Endothelial cell of umbilical vein (primary cell): ENCODE results near the gene PNPLA5. TPM values are rescaled to one million over a fixed set of nuclear protein-coding genes. Genes with fewer than 3 reads are reported as not detected.

Source experiments
- BruUV-seq: library from RNA; stranded (reverse); fragments of 400-500 nt; replicated peaks from 2 replicates; lab custom pipeline; 2021; lab: Mats Ljungman, UMichigan
- CTCF ChIA-PET: fragments of 300-600, 350-600 bp; sonication (Branson Sonifier 250); formaldehyde crosslinking; loops from one replicate; lab custom pipeline; 2021; ENCODE audit warnings: antibody characterized with exemption, inconsistent platforms; lab: Charles Lee
- POLR2A ChIA-PET: fragments of 300-600, 350-600 bp; sonication (Branson Sonifier 250); formaldehyde crosslinking; loops from one replicate; lab custom pipeline; 2021; ENCODE audit warnings: antibody characterized with exemption, inconsistent platforms; lab: Charles Lee
- DNase-seq: peaks from one replicate; pipeline ENCODE4 v3.0.0-alpha.2; 2011; ENCODE audit warnings: low read depth, low spot score
- FAIRE-seq: peaks from 2 replicates; lab custom pipeline; 2011; peaks lifted over from hg19 to GRCh38; lab: Jason Lieb, UNC
- H2AFZ ChIP-seq: 2 replicates; pipeline ENCODE4 v1.6.0; 2012; ENCODE audit warnings: low read depth, low read length, control low read depth, inconsistent platforms
- H3K27ac ChIP-seq: 2 replicates; pipeline ENCODE4 v1.5.1; 2011; ENCODE audit warnings: low read depth, mild to moderate bottlenecking, control low read depth, low read length, moderate library complexity; ENCODE audit not compliant: insufficient read depth
- H3K27me3 ChIP-seq, 2 experiments: 2 replicates each; pipeline versions ENCODE4 v1.6.0 to v1.6.1; 2011; ENCODE audit warnings: low read length in 2 of 2, mixed read lengths in 1 of 2; ENCODE audit not compliant: control insufficient read depth in 2 of 2, insufficient read depth in 2 of 2
- H3K36me3 ChIP-seq, 2 experiments: 2 replicates in 1 of 2; 3 replicates in 1 of 2; pipeline ENCODE4 v1.5.1; 2011; ENCODE audit warnings: low read length in 2 of 2, mild to moderate bottlenecking in 1 of 2, moderate library complexity in 1 of 2; ENCODE audit not compliant: control insufficient read depth in 2 of 2, insufficient read depth in 2 of 2; ENCODE audit errors: extremely low read depth in 1 of 2
- H3K4me1 ChIP-seq: 3 replicates; pipeline ENCODE4 v1.5.1; 2011; ENCODE audit warnings: mild to moderate bottlenecking, low read length; ENCODE audit not compliant: control insufficient read depth, insufficient read depth; ENCODE audit errors: extremely low read depth
- H3K4me2 ChIP-seq: 2 replicates; pipeline ENCODE4 v1.6.1; 2011; ENCODE audit warnings: low read length, control low read depth, mixed read lengths; ENCODE audit not compliant: insufficient read depth
- H3K4me3 ChIP-seq, 3 experiments: fragments of 200-600 bp in 1 of 3; sonication (generic), shearing (Covaris generic) in 1 of 3; replicated peaks in 1 of 3; 2 replicates each; pipeline ENCODE4 v1.5.1; 2011 to 2016; ENCODE audit warnings: control low read depth in 3 of 3, low read length in 3 of 3, mild to moderate bottlenecking in 2 of 3, inconsistent platforms in 1 of 3, low read depth in 1 of 3, moderate library complexity in 1 of 3; ENCODE audit not compliant: insufficient read depth in 1 of 3
- H3K79me2 ChIP-seq: 2 replicates; pipeline ENCODE4 v1.6.0; 2012; ENCODE audit warnings: low read length, inconsistent platforms; ENCODE audit not compliant: control insufficient read depth, insufficient read depth
- H3K9ac ChIP-seq: replicated peaks from 2 replicates; pipeline ENCODE3; 2011; ENCODE audit warnings: low read length, control low read depth; ENCODE audit not compliant: insufficient read depth; ENCODE audit errors: extremely low read depth
- H3K9me1 ChIP-seq: replicated peaks from 3 replicates; pipeline ENCODE4 v1.6.0; 2011; ENCODE audit warnings: mild to moderate bottlenecking, low read length; ENCODE audit not compliant: control insufficient read depth, insufficient read depth; ENCODE audit errors: extremely low read depth
- H3K9me3 ChIP-seq: replicated peaks from 2 replicates; pipeline ENCODE4 v1.5.1; 2012; ENCODE audit warnings: low read length, inconsistent platforms; ENCODE audit not compliant: control insufficient read depth, insufficient read depth
- H4K20me1 ChIP-seq: replicated peaks from 2 replicates; pipeline ENCODE3; 2011; ENCODE audit warnings: mild to moderate bottlenecking, low read length; ENCODE audit not compliant: control insufficient read depth, insufficient read depth; ENCODE audit errors: extremely low read depth
- CTCF ChIP-seq, 2 donors: IDR thresholded peaks; 1 replicate in 1 of 2; 2 replicates in 1 of 2; pipeline ENCODE4 v1.5.1; 2011; ENCODE audit warnings: low read length in 2 of 2, mild to moderate bottlenecking in 2 of 2, moderate library complexity in 2 of 2, control low read depth in 1 of 2, inconsistent platforms in 1 of 2, low read depth in 1 of 2; ENCODE audit not compliant: insufficient read depth in 1 of 2; ENCODE audit errors: extremely low read depth in 1 of 2
- EZH2 ChIP-seq: IDR thresholded peaks from 2 replicates; pipeline ENCODE4 v1.6.1; 2012; ENCODE audit warnings: borderline replicate concordance, low read depth, mild to moderate bottlenecking, moderate library complexity, low read length, inconsistent platforms; ENCODE audit not compliant: severe bottlenecking
- FOS ChIP-seq: IDR thresholded peaks from 2 replicates; pipeline ENCODE4 v1.6.1; 2011; ENCODE audit warnings: mild to moderate bottlenecking, low read length, moderate library complexity, borderline replicate concordance; ENCODE audit not compliant: insufficient read depth
- GATA2 ChIP-seq: IDR thresholded peaks from 2 replicates; pipeline ENCODE4 v1.7.0; 2011; ENCODE audit warnings: low read depth, mild to moderate bottlenecking, moderate library complexity, mixed read lengths, low read length; ENCODE audit not compliant: insufficient read length, insufficient read depth
- JUN ChIP-seq: IDR thresholded peaks from 2 replicates; pipeline ENCODE4 v1.6.1; 2011; ENCODE audit warnings: borderline replicate concordance, low read depth; ENCODE audit not compliant: insufficient read length, insufficient read depth
- MAX ChIP-seq: IDR thresholded peaks from 2 replicates; pipeline ENCODE4 v1.6.1; 2011; ENCODE audit not compliant: insufficient read depth, insufficient read length
- MYC ChIP-seq: IDR thresholded peaks from one replicate; pipeline ENCODE4 v1.6.1; 2011; ENCODE audit warnings: mild to moderate bottlenecking, low read depth, low read length
- POLR2A ChIP-seq: IDR thresholded peaks from 2 replicates; pipeline ENCODE4 v1.6.1; 2012; ENCODE audit warnings: low read depth, mild to moderate bottlenecking, control low read depth, low read length
- POLR2AphosphoS5 ChIP-seq: IDR thresholded peaks from 2 replicates; pipeline ENCODE4 v1.6.1; 2012; ENCODE audit warnings: low read depth, mild to moderate bottlenecking, control low read depth, low read length, moderate library complexity; ENCODE audit not compliant: insufficient read depth
- dilution Hi-C: fragments of 300-500 bp; cut with MboI; formaldehyde crosslinking; loops from one replicate; pipeline ENCODE4 v1.15.0; 2019; ENCODE audit warnings: low sequenced_read_pairs; ENCODE audit not compliant: extremely low pct_ligation_motif_present
- intact Hi-C: fragments of 100-400 bp; cut with micrococcal nuclease; formaldehyde crosslinking; loops from one replicate; pipeline ENCODE4 v1.10.0; 2022
- polyA plus RNA-seq, 4 experiments: library from polyadenylated mRNA; depleted of rRNA in 3 of 4; stranded (reverse) in 3 of 4; unstranded in 1 of 4; fragments of >200 nt; gene quantifications; 2 replicates each; pipeline versions ENCODE4 v1.2.1 to v1.2.3, GENCODE V29; 2011 to 2012; ENCODE audit warnings: missing spikeins in 1 of 4
- total RNA-seq: library from RNA; stranded (reverse); gene quantifications from 2 replicates; pipeline ENCODE4 v1.2.3, GENCODE V29; 2021

The PNPLA5 gene
- total and polyA plus RNA-seq, 2 donors (not counting 3 experiments of a cell fraction or from before 2014, with no cell fraction given), result not detected

GRCh38 chr22:43922123-43922522 is 30.3 kb upstream of the PNPLA5 start:
- BruUV-seq, result no TSS peak
- Histone ChIP-seq H3K4me1 (peaks cover 30% of the 10 kb centered on the region), H3K9me3 (no peaks in the 10 kb centered on the region), H3K9me1 (no peaks in the 10 kb centered on the region), H3K27me3 (no peaks in the 10 kb centered on the region), H3K79me2 (no peaks in the 10 kb centered on the region), H3K4me2 (no peak overlapping the region), H3K9ac (no peak overlapping the region), H3K27ac (no peak overlapping the region), H2AFZ (no peak overlapping the region), H4K20me1 (no peaks in the 10 kb centered on the region), H3K36me3 (no peaks in the 10 kb centered on the region), H3K4me3 (no peak overlapping the region)
- ChIA-PET CTCF (interaction anchor here (1.8 to 3.1 kb wide), 3 partner anchors 37 to 704 kb away, joined by 5 to 13 read pairs (median 7); no protein-coding TSS in a partner anchor), POLR2A (no interaction called here)
- intact Hi-C loops, result loop anchor here (2.0 to 10.0 kb wide), 3 partner anchors 33 to 763 kb away; partner anchors contain the start of genes SAMM50 and TTLL12
- no peak for FAIRE-seq
- no peak for DNase-seq
- dilution Hi-C loops, result no loop called here
- no peak for TF ChIP-seq POLR2A
- TF ChIP-seq GATA2, result no peak
- no peak for TF ChIP-seq CTCF (IDR thresholded peaks at IDR 0.05; ENCODE audit: extremely low read depth in 1 of 2, insufficient read depth in 1 of 2, low read depth in 1 of 2, low read length in 2 of 2)
- TF ChIP-seq MYC, result no peak
- TF ChIP-seq MAX, result no peak
- no peak for TF ChIP-seq EZH2
- no peak for TF ChIP-seq FOS
- TF ChIP-seq JUN, result no peak
- TF ChIP-seq POLR2AphosphoS5, result no peak
